Tibial artery (tissue), 4 donors: Measurements from ENCODE around the gene FOLH1.
"Not testable (repeated sequence)": the region's sequence is repeated elsewhere in the genome, so short reads cannot be mapped to it uniquely, and the experiment has no call there.

Source experiments
- DNase-seq, 2 donors: peaks; one replicate each; pipeline ENCODE4 v3.0.0-alpha.2; 2019
- H3K27ac ChIP-seq, 2 donors: fragments of 200-600 bp; sonication (generic) in 1 of 2; 1 replicate in 1 of 2; 2 replicates in 1 of 2; pipeline ENCODE4 v1.5.1; 2018 to 2019; ENCODE audit warnings: mild to moderate bottlenecking in 1 of 2
- H3K27me3 ChIP-seq, 2 donors: fragments of 200-600 bp; sonication (generic) in 1 of 2; one replicate each; pipeline versions ENCODE4 v1.5.1 to v1.6.0; 2016 to 2019
- H3K36me3 ChIP-seq, 3 donors: fragments of 200-600 bp; sonication (generic) in 2 of 3; one replicate each; pipeline ENCODE4 v1.5.1; 2016 to 2019; ENCODE audit warnings: mild to moderate bottlenecking in 2 of 3
- H3K4me1 ChIP-seq, 4 donors: fragments of 200-600 bp; sonication (generic) in 2 of 4; 1 replicate in 3 of 4; 2 replicates in 1 of 4; pipeline ENCODE4 v1.5.1; 2016 to 2019
- H3K4me3 ChIP-seq, 2 donors: fragments of 200-600 bp; sonication (generic) in 1 of 2; 1 replicate in 1 of 2; 2 replicates in 1 of 2; pipeline ENCODE4 v1.5.1; 2018 to 2019; ENCODE audit warnings: mild to moderate bottlenecking in 2 of 2
- H3K9me3 ChIP-seq, 3 donors: fragments of 200-600 bp; sonication (generic) in 1 of 3; one replicate each; pipeline ENCODE4 v1.5.1; 2016 to 2019
- CTCF ChIP-seq, 2 experiments: fragments of 200-600 bp in 1 of 2; fragments of 450-650 bp in 1 of 2; IDR thresholded peaks; one replicate each; pipeline ENCODE4 v1.5.1; 2017 to 2019; ENCODE audit warnings: antibody characterized with exemption in 2 of 2, mild to moderate bottlenecking in 1 of 2, moderate library complexity in 1 of 2
- intact Hi-C: fragments of 100-400 bp; cut with DNase I; formaldehyde crosslinking; loops from one replicate; pipeline ENCODE4 v1.15.0; 2023; ENCODE audit warnings: low total_unique reads

The FOLH1 gene

DNA sequence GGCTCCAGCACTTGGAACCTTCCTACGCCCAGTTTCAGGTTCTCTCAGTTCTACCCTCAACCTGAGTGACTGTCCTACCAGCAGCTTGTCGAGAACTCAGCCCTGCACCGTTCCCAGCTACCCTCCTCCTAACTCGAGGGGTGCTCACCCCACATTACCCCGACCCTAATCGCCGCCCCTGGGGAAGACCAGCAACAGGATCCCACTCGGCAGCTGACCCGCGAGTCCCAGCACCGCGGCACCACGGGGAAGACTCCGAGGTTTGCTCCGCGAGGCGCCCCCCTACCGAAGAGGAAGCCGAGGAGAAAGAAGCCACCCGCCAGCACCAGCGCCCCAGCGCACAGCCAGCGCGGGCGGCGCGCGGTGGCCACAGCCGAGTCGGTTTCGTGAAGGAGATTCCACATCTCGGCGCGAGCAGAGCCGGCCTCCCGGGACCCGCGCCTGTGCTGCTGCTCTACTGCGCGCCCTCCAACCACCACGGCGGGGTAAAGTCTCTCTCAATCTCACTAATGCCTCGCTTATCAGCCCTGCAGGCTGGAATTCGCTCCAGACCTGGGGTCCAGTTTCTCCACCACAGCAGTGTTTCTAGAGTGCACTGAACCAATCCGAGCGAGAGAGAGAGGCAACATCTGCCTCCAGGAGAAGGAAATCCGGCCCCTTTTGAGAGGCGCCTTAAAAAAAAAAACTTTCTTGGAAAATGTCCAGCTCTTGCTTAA lies at the start of gene FOLH1:
Gene FOLH1 (minus strand): TSS at position 597 of the 716 bp plus-strand sequence. CDS start 193 bp downstream, at position 404.
- DNase-seq: peak in 1 of 2 donors; percentile 25
- H3K4me1 ChIP-seq: peaks cover 0 to 8% (median 5%) of the 10 kb centered on the region in 4 donors
- TF ChIP-seq CTCF (IDR thresholded peaks at IDR 0.05): no peak
- no peaks in the 10 kb centered on the region for H3K27me3 ChIP-seq
- no peaks in the 10 kb centered on the region for H3K36me3 ChIP-seq
- no peak within 1 kb of the TSS for H3K27ac ChIP-seq
- H3K9me3 ChIP-seq: no peaks in the 10 kb centered on the region
- intact Hi-C loops: no loop called here
- H3K4me3 ChIP-seq: peak within 1 kb of the TSS; percentile 40 to 52

- H3K27me3 ChIP-seq, DNase-seq, H3K27ac ChIP-seq, intact Hi-C loops, H3K36me3 ChIP-seq, H3K4me1 ChIP-seq, H3K4me3 ChIP-seq, H3K9me3 ChIP-seq: not testable (repeated sequence)
Measured at GRCh38 chr11:49255148-49255547, 46.7 kb upstream of the FOLH1 start.

- H3K9me3 ChIP-seq, H3K36me3 ChIP-seq, H3K27ac ChIP-seq, intact Hi-C loops, H3K4me3 ChIP-seq, DNase-seq, H3K27me3 ChIP-seq, H3K4me1 ChIP-seq: not testable (repeated sequence)
Measured at GRCh38 chr11:49251212-49251611, 42.8 kb upstream of the FOLH1 start.

GRCh38 chr11:49250398-49251115 lies 42.2 kb upstream of the FOLH1 start:
- H3K36me3 ChIP-seq, intact Hi-C loops, H3K4me3 ChIP-seq, H3K27ac ChIP-seq, H3K4me1 ChIP-seq, H3K27me3 ChIP-seq, H3K9me3 ChIP-seq, DNase-seq: not testable (repeated sequence)

DNA sequence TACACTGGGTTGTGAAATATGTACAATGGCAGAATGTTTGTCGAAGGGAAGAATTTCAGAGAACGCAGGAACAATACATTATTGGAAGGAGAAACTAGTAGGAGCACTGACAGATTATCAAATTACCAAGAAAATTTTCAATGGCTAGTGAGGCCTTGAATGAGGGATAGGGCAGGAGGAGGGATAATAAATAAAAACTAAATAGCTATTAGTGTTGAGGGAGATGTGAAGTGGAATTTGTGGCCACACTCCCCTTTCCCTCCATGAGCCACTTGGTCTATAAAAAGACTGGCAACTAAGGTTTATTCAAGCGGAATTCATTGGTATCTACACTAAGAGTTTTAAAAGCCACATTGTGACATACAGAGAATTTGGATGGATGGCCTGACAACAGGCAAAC lies 41.0 kb upstream of the FOLH1 start:
- H3K4me1 ChIP-seq, H3K9me3 ChIP-seq, intact Hi-C loops, DNase-seq, H3K27me3 ChIP-seq, H3K4me3 ChIP-seq, H3K36me3 ChIP-seq, H3K27ac ChIP-seq: not testable (repeated sequence)

GRCh38 chr11:49233685-49234084 lies 25.3 kb upstream of the FOLH1 start:
- H3K27ac ChIP-seq, H3K27me3 ChIP-seq, DNase-seq, H3K9me3 ChIP-seq, H3K36me3 ChIP-seq, H3K4me1 ChIP-seq, H3K4me3 ChIP-seq, intact Hi-C loops: not testable (repeated sequence)

DNA sequence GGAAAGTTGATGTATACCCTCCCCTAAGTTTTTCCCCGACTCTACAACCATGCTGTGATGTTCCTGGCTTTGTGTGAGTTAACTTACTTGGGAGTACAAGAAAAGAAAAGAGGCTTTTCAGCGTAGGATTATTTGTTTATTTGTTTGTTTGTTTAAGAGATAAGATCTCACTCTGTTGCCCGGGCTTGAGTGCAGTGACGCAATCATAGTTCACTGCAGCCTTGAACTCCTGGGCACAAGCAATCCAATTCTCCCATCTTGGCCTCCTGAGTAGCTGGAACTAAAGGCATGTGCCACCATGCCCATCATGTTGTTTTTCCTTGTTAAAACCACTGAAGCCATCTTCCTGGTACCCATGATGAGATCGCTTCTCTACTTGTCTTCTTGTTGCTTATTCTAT lies 24.6 kb upstream of the FOLH1 start:
- H3K36me3 ChIP-seq, H3K4me1 ChIP-seq, H3K9me3 ChIP-seq, H3K27me3 ChIP-seq, H3K4me3 ChIP-seq, DNase-seq, H3K27ac ChIP-seq, intact Hi-C loops: not testable (repeated sequence)

DNA sequence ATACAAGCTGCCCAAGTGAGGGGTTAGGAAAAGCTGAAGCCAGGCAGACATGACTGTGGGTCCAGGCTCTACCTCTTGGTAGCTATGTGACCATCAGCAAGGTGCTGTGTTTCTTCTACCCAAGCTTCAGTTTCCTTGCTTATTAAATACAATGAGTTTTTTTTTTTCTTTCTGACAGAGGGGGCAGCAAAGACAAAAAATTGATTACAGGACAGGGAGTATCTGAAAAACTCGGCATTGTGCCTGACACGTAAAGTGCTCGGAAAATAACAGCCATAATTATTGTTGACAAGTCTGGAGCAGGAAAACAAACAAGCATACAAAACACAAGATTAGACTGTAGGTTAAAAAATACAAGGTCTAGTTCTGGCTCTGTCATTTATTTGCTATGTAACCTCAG lies 23.3 kb upstream of the FOLH1 start:
- H3K9me3 ChIP-seq, H3K27ac ChIP-seq, intact Hi-C loops, H3K36me3 ChIP-seq, H3K4me3 ChIP-seq, DNase-seq, H3K27me3 ChIP-seq, H3K4me1 ChIP-seq: not testable (repeated sequence)
- TF ChIP-seq CTCF (IDR thresholded peaks at IDR 0.05): peak in 1 of 2 experiments; percentile 8

DNA sequence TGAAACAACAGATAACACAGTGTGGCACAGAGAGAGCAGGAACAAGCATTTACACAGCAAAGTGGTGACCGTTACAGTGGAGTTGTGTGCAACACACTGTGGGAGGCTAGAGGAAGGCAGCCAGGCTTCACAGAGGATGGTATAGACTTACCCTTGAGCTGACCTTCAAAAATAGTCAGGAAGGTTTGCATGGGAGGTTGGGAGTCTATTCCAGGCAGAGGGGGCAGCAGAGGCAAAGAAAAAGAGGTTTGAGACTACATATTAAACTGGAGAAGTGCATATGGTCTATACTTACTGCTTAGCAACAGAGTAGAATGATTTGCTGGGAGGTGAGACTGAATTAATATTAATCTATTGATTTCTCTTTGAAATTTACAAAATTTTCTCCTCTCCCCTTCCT lies 22.1 kb upstream of the FOLH1 start:
- DNase-seq, H3K27ac ChIP-seq, intact Hi-C loops, H3K27me3 ChIP-seq, H3K4me1 ChIP-seq, H3K4me3 ChIP-seq, H3K9me3 ChIP-seq, H3K36me3 ChIP-seq: not testable (repeated sequence)

- H3K4me1 ChIP-seq, H3K27ac ChIP-seq, H3K27me3 ChIP-seq, H3K4me3 ChIP-seq, intact Hi-C loops, H3K36me3 ChIP-seq, H3K9me3 ChIP-seq, DNase-seq: not testable (repeated sequence)
Measured at GRCh38 chr11:49230001-49230400, 21.6 kb upstream of the FOLH1 start.
